Chondrocyte (in vitro differentiated cells): ENCODE data around the gene IMMP2L. TPM values are rescaled to one million over a fixed set of nuclear protein-coding genes. Genes with fewer than 3 reads are reported as not detected.

Source experiments
- DNase-seq: peaks from one replicate; pipeline ENCODE4 v3.0.0; 2021; ENCODE audit warnings: mixed read lengths, low spot score
- H3K27ac Mint-ChIP-seq: one replicate; pipeline ENCODE4 v1.8.0; 2021; ENCODE audit warnings: mild to moderate bottlenecking, moderate library complexity, mixed read lengths; ENCODE audit not compliant: unreplicated experiment
- H3K27me3 Mint-ChIP-seq: 2 replicates; pipeline ENCODE4 v1.8.0; 2021; ENCODE audit warnings: low read depth, mixed read lengths
- H3K36me3 Mint-ChIP-seq: 2 replicates; pipeline ENCODE4 v1.8.0; 2021; ENCODE audit warnings: low read depth, mixed read lengths
- H3K4me1 Mint-ChIP-seq: 2 replicates; pipeline ENCODE4 v1.8.0; 2021; ENCODE audit warnings: low read depth, mild to moderate bottlenecking, mixed read lengths
- H3K4me3 Mint-ChIP-seq: one replicate; pipeline ENCODE4 v1.8.0; 2021; ENCODE audit warnings: mild to moderate bottlenecking, moderate library complexity, mixed read lengths; ENCODE audit not compliant: unreplicated experiment
- H3K9me3 Mint-ChIP-seq: 2 replicates; pipeline ENCODE4 v1.8.0; 2021; ENCODE audit warnings: low read depth, mixed read lengths
- CTCF ChIP-seq: fragments of 200-600 bp; sonication (generic); IDR thresholded peaks from 2 replicates; pipeline ENCODE4 v1.5.0; 2021; ENCODE audit warnings: antibody characterized with exemption, mild to moderate bottlenecking, moderate library complexity
- total RNA-seq: library from RNA; stranded (reverse); gene quantifications from 3 replicates; pipeline ENCODE4 v1.2.1, GENCODE V29; 2021

Gene IMMP2L
- total RNA-seq, 1 donor from 2014 or later = 6.1 TPM

- no peak for DNase-seq
- Mint-ChIP-seq H3K36me3 (no peaks in the 10 kb centered on the region), H3K9me3 (no peaks in the 10 kb centered on the region), H3K27me3 (no peaks in the 10 kb centered on the region), H3K4me3 (no peak overlapping the region), H3K27ac (no peak overlapping the region), H3K4me1 (peaks cover 28% of the 10 kb centered on the region)
- TF ChIP-seq CTCF = no peak
These were observed 147.9 kb downstream of the IMMP2L start for GRCh38 chr7:111414374-111414773.

GRCh38 chr7:111413739-111414138, 148.6 kb downstream of the IMMP2L start:
- Mint-ChIP-seq H3K27me3 (no peaks in the 10 kb centered on the region), H3K4me3 (no peak overlapping the region), H3K4me1 (peaks cover 28% of the 10 kb centered on the region), H3K27ac (no peak overlapping the region), H3K36me3 (no peaks in the 10 kb centered on the region), H3K9me3 (no peaks in the 10 kb centered on the region)
- peak; percentile 8 for TF ChIP-seq CTCF
- no peak for DNase-seq

GRCh38 chr7:111410899-111411298, 151.4 kb downstream of the IMMP2L start:
- Mint-ChIP-seq H3K4me3 (no peak overlapping the region), H3K27me3 (no peaks in the 10 kb centered on the region), H3K27ac (no peak overlapping the region), H3K4me1 (peaks cover 28% of the 10 kb centered on the region), H3K36me3 (no peaks in the 10 kb centered on the region), H3K9me3 (no peaks in the 10 kb centered on the region)
- TF ChIP-seq CTCF = no peak
- no peak for DNase-seq

- TF ChIP-seq CTCF = no peak
- no peaks in the 10 kb centered on the region for H3K36me3 Mint-ChIP-seq
- no peak for DNase-seq
- peaks cover 31% of the 10 kb centered on the region for H3K4me1 Mint-ChIP-seq
- no peak overlapping the region for H3K4me3 Mint-ChIP-seq
- H3K9me3 Mint-ChIP-seq = no peaks in the 10 kb centered on the region
- peak overlapping the region; percentile 8 for H3K27ac Mint-ChIP-seq
- no peaks in the 10 kb centered on the region for H3K27me3 Mint-ChIP-seq
These were observed 152.4 kb downstream of the IMMP2L start for GRCh38 chr7:111409714-111410422.

GRCh38 chr7:111408724-111409123, 153.6 kb downstream of the IMMP2L start:
- Mint-ChIP-seq H3K27me3 (no peaks in the 10 kb centered on the region), H3K36me3 (no peaks in the 10 kb centered on the region), H3K9me3 (no peaks in the 10 kb centered on the region), H3K4me1 (peaks cover 31% of the 10 kb centered on the region), H3K4me3 (no peak overlapping the region), H3K27ac (no peak overlapping the region)
- TF ChIP-seq CTCF = no peak
- no peak for DNase-seq
